HepG2 (cell line): ENCODE results near the gene RLF. TPM values are rescaled to one million over a fixed set of nuclear protein-coding genes. Genes with fewer than 3 reads are reported as not detected.
A peak's percentile ranks its signal among the peaks of the same experiment; 100 is the strongest.

ENCODE experiments used
- ATAC-seq: fragments of 200-7000 bp; cut with Tn5 transposase; 3 replicates; pipeline ENCODE4 v1.9.1; 2020; ENCODE audit warnings: mild to moderate bottlenecking, moderate library complexity
- BruUV-seq: library from RNA; stranded (reverse); fragments of 400-500 nt; replicated peaks from 2 replicates; lab custom pipeline; 2021; lab: Mats Ljungman, UMichigan
- CTCF ChIA-PET: fragments of 300-600 bp; formaldehyde crosslinking; extraction: SDS; loops from one replicate; lab custom pipeline; 2021; ENCODE audit warnings: low total read pairs, inconsistent platforms, low intra/inter-chr PET ratio; lab: Yijun Ruan, JAX
- POLR2A ChIA-PET: fragments of 350-600 bp; sonication (Branson Sonifier 250); formaldehyde crosslinking; loops from one replicate; lab custom pipeline; 2020; ENCODE audit warnings: antibody characterized with exemption, inconsistent platforms; lab: Yijun Ruan, JAX
- DNase-seq: peaks from one replicate; pipeline ENCODE4 v3.0.0-alpha.2; 2015; ENCODE audit warnings: low spot score
- FAIRE-seq: peaks from 3 replicates; lab custom pipeline; 2011; peaks lifted over from hg19 to GRCh38; lab: Jason Lieb, UNC
- H2AFZ ChIP-seq: one replicate; pipeline ENCODE4 v1.6.1; 2011; ENCODE audit warnings: low read length, inconsistent platforms
- H3K27ac ChIP-seq: fragments of 300-600 bp; 3 replicates; pipeline ENCODE4 v1.8.0; 2011; ENCODE audit warnings: mixed run types, mild to moderate bottlenecking, mixed read lengths, low read length, inconsistent platforms; ENCODE audit not compliant: insufficient read depth; ENCODE audit errors: extremely low read length
- H3K27me3 ChIP-seq, 2 experiments: fragments of 200-600 bp in 1 of 2; 2 replicates in 1 of 2; 3 replicates in 1 of 2; pipeline versions ENCODE4 v1.6.0 to v1.8.0; 2011; ENCODE audit warnings: low read length in 2 of 2, mild to moderate bottlenecking in 2 of 2, moderate library complexity in 2 of 2, inconsistent platforms in 1 of 2; ENCODE audit not compliant: insufficient read depth in 2 of 2, control insufficient read depth in 1 of 2
- H3K36me3 ChIP-seq, 2 experiments: fragments of 200-600 bp in 1 of 2; replicated peaks in 1 of 2; 2 replicates in 1 of 2; 3 replicates in 1 of 2; pipeline versions ENCODE4 v1.5.1 to v1.8.0; 2011; ENCODE audit warnings: low read length in 2 of 2, inconsistent platforms in 1 of 2; ENCODE audit not compliant: insufficient read depth in 2 of 2, control insufficient read depth in 1 of 2
- H3K4me1 ChIP-seq: 2 replicates; pipeline ENCODE4 v1.5.1; 2012; ENCODE audit warnings: low read length, inconsistent platforms; ENCODE audit not compliant: insufficient read depth
- H3K4me2 ChIP-seq: 2 replicates; pipeline ENCODE4 v1.6.0; 2011; ENCODE audit warnings: low read depth, low read length, inconsistent platforms
- H3K4me3 ChIP-seq, 3 experiments: fragments of 200-600 bp in 1 of 3; sonication (generic), shearing (Covaris generic) in 1 of 3; replicated peaks in 1 of 3; 2 replicates each; pipeline ENCODE4 v1.5.1; 2011 to 2016; ENCODE audit warnings: low read length in 3 of 3, inconsistent platforms in 2 of 3, low read depth in 2 of 3, mild to moderate bottlenecking in 2 of 3, control low read depth in 1 of 3, mixed read lengths in 1 of 3; ENCODE audit not compliant: insufficient read depth in 1 of 3
- H3K79me2 ChIP-seq: one replicate; pipeline ENCODE4 v1.6.1; 2011; ENCODE audit warnings: low read length, inconsistent platforms; ENCODE audit not compliant: insufficient read depth
- H3K9ac ChIP-seq: 2 replicates; pipeline ENCODE4 v1.6.0; 2011; ENCODE audit warnings: mild to moderate bottlenecking, low read depth, low read length, inconsistent platforms; ENCODE audit not compliant: insufficient read depth
- H3K9me3 ChIP-seq: 2 replicates; pipeline ENCODE4 v1.5.1; 2012; ENCODE audit warnings: mild to moderate bottlenecking, low read length
- H4K20me1 ChIP-seq: 2 replicates; pipeline ENCODE4 v1.6.0; 2011; ENCODE audit warnings: inconsistent platforms, mild to moderate bottlenecking, low read length, moderate library complexity; ENCODE audit not compliant: insufficient read depth
- GATA4 ChIP-seq: sonication (generic); IDR thresholded peaks from 2 replicates; pipeline ENCODE4 v1.6.1; 2016; ENCODE audit warnings: antibody characterized with exemption, low read depth, borderline replicate concordance
- HES4 ChIP-seq: sonication (generic); formaldehyde crosslinking; IDR thresholded peaks from 2 replicates; pipeline ENCODE4 v1.9.0; 2021; ENCODE audit warnings: mild to moderate bottlenecking, missing genetic modification reagents, borderline replicate concordance
- HNRNPH1 ChIP-seq: fragments of 200-400 bp; formaldehyde crosslinking; optimal IDR thresholded peaks from 2 replicates; pipeline ENCODE3; 2017; ENCODE audit warnings: mild to moderate bottlenecking, low read depth, low read length
- MXI1 ChIP-seq: IDR thresholded peaks from 3 replicates; pipeline ENCODE4 v1.6.1; 2012; ENCODE audit warnings: low read depth, low read length, inconsistent platforms, borderline replicate concordance
- PRDM4 ChIP-seq: sonication (generic); formaldehyde crosslinking; IDR thresholded peaks from 2 replicates; pipeline ENCODE4 v1.9.0; 2021; ENCODE audit warnings: missing genetic modification reagents, borderline replicate concordance
- SMYD3 ChIP-seq: sonication (generic); formaldehyde crosslinking; IDR thresholded peaks from 2 replicates; pipeline ENCODE4 v1.8.1; 2023; ENCODE audit warnings: mild to moderate bottlenecking, missing genetic modification reagents
- SNAI1 ChIP-seq: sonication (generic); formaldehyde crosslinking; IDR thresholded peaks from 2 replicates; pipeline ENCODE4 v1.5.0; 2020; ENCODE audit warnings: mild to moderate bottlenecking, missing genetic modification reagents, borderline replicate concordance
- SRSF4 ChIP-seq: fragments of 200-400 bp; formaldehyde crosslinking; IDR thresholded peaks from one replicate; pipeline ENCODE4 v1.6.1; 2018; ENCODE audit warnings: mild to moderate bottlenecking, low read depth, low read length, moderate library complexity; ENCODE audit not compliant: poor library complexity, severe bottlenecking
- UBTF ChIP-seq: sonication (generic); formaldehyde crosslinking; IDR thresholded peaks from 2 replicates; pipeline ENCODE4 v1.4.0; 2020; ENCODE audit warnings: mild to moderate bottlenecking, missing genetic modification reagents
- XRCC5 ChIP-seq: fragments of 200-400 bp; formaldehyde crosslinking; optimal IDR thresholded peaks from 2 replicates; pipeline ENCODE3; 2017; ENCODE audit warnings: mild to moderate bottlenecking, low read length
- ZBTB26 ChIP-seq: IDR thresholded peaks from 2 replicates; pipeline ENCODE4 v1.6.1; 2016; ENCODE audit warnings: missing compliant biosample characterization, missing genetic modification reagents, borderline replicate concordance
- ZKSCAN8 ChIP-seq: IDR thresholded peaks from 2 replicates; pipeline ENCODE4 v1.6.1; 2016; ENCODE audit warnings: borderline replicate concordance, missing genetic modification reagents, missing compliant biosample characterization
- ZNF232 ChIP-seq: sonication (generic); formaldehyde crosslinking; IDR thresholded peaks from 2 replicates; pipeline ENCODE4 v1.4.0; 2020; ENCODE audit warnings: missing genetic modification reagents, borderline replicate concordance
- ZNF597 ChIP-seq: sonication (generic); formaldehyde crosslinking; IDR thresholded peaks from 2 replicates; pipeline ENCODE4 v1.5.0; 2020; ENCODE audit warnings: missing genetic modification reagents
- ZNF780A ChIP-seq: sonication (generic); formaldehyde crosslinking; IDR thresholded peaks from 2 replicates; pipeline ENCODE4 v1.8.0; 2022; ENCODE audit warnings: mild to moderate bottlenecking, missing genetic modification reagents, moderate library complexity
- ZNF782 ChIP-seq: sonication (generic); formaldehyde crosslinking; IDR thresholded peaks from 2 replicates; pipeline ENCODE4 v1.4.0; 2020; ENCODE audit warnings: missing genetic modification reagents, mild to moderate bottlenecking, borderline replicate concordance
- ZNF792 ChIP-seq: IDR thresholded peaks from 2 replicates; pipeline ENCODE4 v1.6.1; 2016
- whole genome bisulfite sequencing: methylation state at CpG from one replicate; pipeline ENCODE4 v1.1.6; 2017; ENCODE audit warnings: low lambda C conversion rate; 5-methylcytosine and 5-hydroxymethylcytosine counted together
- in situ Hi-C: cut with HindIII; loops from 2 replicates; pipeline ENCODE4 v1.10.0; 2017; ENCODE audit warnings: low pct_unique_long_range_greater_than_20kb; ENCODE audit not compliant: extremely low pct_ligation_motif_present
- intact Hi-C: fragments of 100-400 bp; cut with micrococcal nuclease; formaldehyde crosslinking; loops from one replicate; pipeline ENCODE4 v1.10.0; 2022; ENCODE audit not compliant: unreplicated experiment
- polyA plus RNA-seq, 8 experiments: library from polyadenylated mRNA; depleted of rRNA in 3 of 8; stranded (reverse) in 7 of 8; unstranded in 1 of 8; fragments of >200 nt; fragmentation: Illumina TruSeq in 4 of 8; extraction: Trizol in 4 of 8; gene quantifications; 2 replicates each; pipeline versions ENCODE4 v1.2.1 to v1.2.3, GENCODE V29; 2011 to 2016; ENCODE audit warnings: low read depth in 4 of 8, missing spikeins in 1 of 8, mixed read lengths in 1 of 8; ENCODE audit not compliant: insufficient read depth in 1 of 8
- total RNA-seq, 5 experiments: library from RNA; depleted of rRNA; stranded (reverse); fragments of >200 nt; fragmentation: Illumina TruSeq; extraction: Trizol; gene quantifications; 2 replicates each; pipeline ENCODE4 v1.2.3, GENCODE V29; 2016; ENCODE audit warnings: low read depth in 1 of 5

Gene RLF
- total and polyA plus RNA-seq, 2 of the 13 experiments (the other 11 are each of a cell fraction or from before 2014, with no cell fraction given): 9.0 to 15.7 TPM

GRCh38 chr1:40160806-40161124 is 422 bp upstream of the RLF start:
- intact Hi-C loops (loop anchor here (5.0 kb wide), 1 partner anchor 97 kb away; the partner anchor contains the start of gene ZMPSTE24), in situ Hi-C loops (no loop called here)
- H3K27ac ChIP-seq: peak overlapping the region; percentile 93
- peak overlapping the region; percentile 96 for H2AFZ ChIP-seq
- peaks cover 50% of the 10 kb centered on the region for H3K79me2 ChIP-seq
- POLR2A ChIA-PET: interaction anchor here (1.0 to 1.8 kb wide), 2 partner anchors 39 to 260 kb away, joined by 4 read pairs; no protein-coding TSS in a partner anchor
- H3K27me3 ChIP-seq: no peaks in the 10 kb centered on the region; a peak in 1 of 5 replicates
- BruUV-seq: TSS peak; percentile 98
- peaks cover 41% of the 10 kb centered on the region for H4K20me1 ChIP-seq
- peak overlapping the region; percentile 90 for H3K4me2 ChIP-seq
- ATAC-seq (no peak), DNase-seq (no peak), FAIRE-seq (no peak)
- CTCF ChIA-PET: no interaction called here
- peak overlapping the region; percentile 96 for H3K9ac ChIP-seq
- peak overlapping the region; percentile 79 to 98 (median 83) for H3K4me3 ChIP-seq
- peaks cover 36% of the 10 kb centered on the region for H3K4me1 ChIP-seq
- no peaks in the 10 kb centered on the region for H3K36me3 ChIP-seq
- WGBS: 15% methylated on average over 7 of the region's 7 CpGs
- H3K9me3 ChIP-seq: no peaks in the 10 kb centered on the region
- TF ChIP-seq GATA4 (no peak), PRDM4 (CRISPR knock-in tag) (no peak), ZBTB26 (CRISPR knock-in tag) (no peak), ZKSCAN8 (no peak), HES4 (CRISPR knock-in tag) (no peak), XRCC5 (no peak), HNRNPH1 (no peak), SNAI1 (CRISPR knock-in tag) (no peak), ZNF597 (CRISPR knock-in tag) (no peak), SRSF4 (no peak), ZNF780A (no peak), ZNF792 (no peak), ZNF782 (CRISPR knock-in tag) (no peak), SMYD3 (CRISPR knock-in tag) (no peak), MXI1 (no peak), ZNF232 (CRISPR knock-in tag) (no peak), UBTF (CRISPR knock-in tag) (no peak)
